ENCODE results near the gene SRGAP3.

GRCh38 chr3:9270704-9271103 is 21.3 kb upstream of the SRGAP3 start:
- TF ChIP-seq CTCF (IDR thresholded peaks at IDR 0.05): no peak
- no peak for TF ChIP-seq EZH2 (IDR thresholded peaks at IDR 0.05; ENCODE audit: borderline replicate concordance, insufficient read depth, low read depth, low read length, poor library complexity, severe bottlenecking)

Data from B cell (primary cell).